Glutamatergic neuron (in vitro differentiated cells): ENCODE measurements around the gene RAE1. TPM values are rescaled to one million over a fixed set of nuclear protein-coding genes. Genes with fewer than 3 reads are reported as not detected.

Experiments used
- DNase-seq: peaks from one replicate; pipeline ENCODE4 v3.0.0; 2022
- H3K27ac Mint-ChIP-seq: one replicate; pipeline ENCODE4 v1.8.0; 2020; ENCODE audit warnings: mild to moderate bottlenecking, mixed read lengths, inconsistent platforms; ENCODE audit not compliant: unreplicated experiment
- H3K27me3 Mint-ChIP-seq: one replicate; pipeline ENCODE4 v1.8.0; 2020; ENCODE audit warnings: mild to moderate bottlenecking, moderate library complexity, mixed read lengths, inconsistent platforms; ENCODE audit not compliant: unreplicated experiment
- H3K36me3 Mint-ChIP-seq: one replicate; pipeline ENCODE4 v1.8.0; 2020; ENCODE audit warnings: mild to moderate bottlenecking, mixed read lengths, inconsistent platforms; ENCODE audit not compliant: unreplicated experiment
- H3K4me1 Mint-ChIP-seq: one replicate; pipeline ENCODE4 v1.8.0; 2020; ENCODE audit warnings: mild to moderate bottlenecking, low read depth, mixed read lengths, inconsistent platforms; ENCODE audit not compliant: unreplicated experiment
- H3K4me3 Mint-ChIP-seq: one replicate; pipeline ENCODE4 v1.8.0; 2020; ENCODE audit warnings: mild to moderate bottlenecking, mixed read lengths, inconsistent platforms; ENCODE audit not compliant: unreplicated experiment
- H3K9me3 Mint-ChIP-seq: one replicate; pipeline ENCODE4 v1.8.0; 2020; ENCODE audit warnings: mild to moderate bottlenecking, moderate library complexity, mixed read lengths, inconsistent platforms; ENCODE audit not compliant: unreplicated experiment
- total RNA-seq: library from RNA; stranded (reverse); fragmentation: NEBNext Ultra II Directional; extraction: Animal tissue kit (Norgen Biotek cat#: 25700); gene quantifications from one replicate; pipeline ENCODE4 v1.2.1, GENCODE V29; 2021; ENCODE audit not compliant: unreplicated experiment
- TF ChIP-seq, protein P1 (sequence below): fragments of 200-600 bp; sonication (generic); IDR thresholded peaks from one replicate; pipeline ENCODE4 v1.5.0; 2021; ENCODE audit not compliant: partially characterized antibody, unreplicated experiment

RAE1 gene
- total RNA-seq, 1 donor from 2014 or later, result 28.3 TPM

DNA sequence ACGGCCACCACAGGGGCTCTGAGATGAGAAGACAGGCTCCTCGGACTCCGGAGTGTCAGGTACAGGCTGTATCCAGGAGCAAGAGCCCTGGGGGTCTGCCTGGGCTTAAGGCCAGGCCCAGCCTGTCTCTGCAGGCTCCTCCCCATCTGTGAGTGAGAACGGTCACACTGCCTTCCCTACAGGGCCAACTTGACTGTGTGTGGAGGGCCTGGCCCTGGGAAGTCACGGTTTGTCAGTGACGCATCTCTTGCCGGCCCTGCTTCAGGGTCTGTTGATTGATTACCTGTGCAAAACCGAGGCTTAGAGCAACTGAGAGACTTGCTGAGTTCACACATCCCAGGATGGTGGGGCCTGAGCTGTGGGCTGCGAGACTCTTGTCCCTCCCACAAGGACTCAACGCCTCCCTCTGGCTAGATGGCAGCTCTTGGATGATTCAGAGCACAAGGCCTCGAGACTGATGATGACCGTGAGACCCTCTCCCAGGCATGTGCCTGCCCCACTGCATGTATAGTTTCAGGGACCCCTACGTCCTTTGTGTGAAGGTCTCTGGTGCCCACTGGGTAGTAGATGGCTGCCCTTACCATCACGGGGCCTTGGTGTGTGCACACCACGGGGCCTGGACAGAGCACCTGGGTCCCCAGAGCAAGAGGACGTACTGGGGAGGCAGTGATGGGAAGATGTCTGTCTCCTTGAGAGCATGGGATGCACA, 46.1 kb downstream of the RAE1 start:
- Mint-ChIP-seq H3K27me3 (peaks cover 7% of the 10 kb centered on the region), H3K4me3 (no peak overlapping the region), H3K9me3 (peaks cover 4% of the 10 kb centered on the region), H3K36me3 (no peaks in the 10 kb centered on the region), H3K4me1 (peaks cover 11% of the 10 kb centered on the region), H3K27ac (no peak overlapping the region)
- no peak for DNase-seq
- TF ChIP-seq, protein P1, sequence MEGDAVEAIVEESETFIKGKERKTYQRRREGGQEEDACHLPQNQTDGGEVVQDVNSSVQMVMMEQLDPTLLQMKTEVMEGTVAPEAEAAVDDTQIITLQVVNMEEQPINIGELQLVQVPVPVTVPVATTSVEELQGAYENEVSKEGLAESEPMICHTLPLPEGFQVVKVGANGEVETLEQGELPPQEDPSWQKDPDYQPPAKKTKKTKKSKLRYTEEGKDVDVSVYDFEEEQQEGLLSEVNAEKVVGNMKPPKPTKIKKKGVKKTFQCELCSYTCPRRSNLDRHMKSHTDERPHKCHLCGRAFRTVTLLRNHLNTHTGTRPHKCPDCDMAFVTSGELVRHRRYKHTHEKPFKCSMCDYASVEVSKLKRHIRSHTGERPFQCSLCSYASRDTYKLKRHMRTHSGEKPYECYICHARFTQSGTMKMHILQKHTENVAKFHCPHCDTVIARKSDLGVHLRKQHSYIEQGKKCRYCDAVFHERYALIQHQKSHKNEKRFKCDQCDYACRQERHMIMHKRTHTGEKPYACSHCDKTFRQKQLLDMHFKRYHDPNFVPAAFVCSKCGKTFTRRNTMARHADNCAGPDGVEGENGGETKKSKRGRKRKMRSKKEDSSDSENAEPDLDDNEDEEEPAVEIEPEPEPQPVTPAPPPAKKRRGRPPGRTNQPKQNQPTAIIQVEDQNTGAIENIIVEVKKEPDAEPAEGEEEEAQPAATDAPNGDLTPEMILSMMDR, result no peak

- H3K27me3 Mint-ChIP-seq, result peaks cover 6% of the 10 kb centered on the region
- H3K4me3 Mint-ChIP-seq, result no peak overlapping the region
- H3K27ac Mint-ChIP-seq, result peak overlapping the region; percentile 49
- no peak for DNase-seq
- peaks cover 11% of the 10 kb centered on the region for H3K4me1 Mint-ChIP-seq
- H3K36me3 Mint-ChIP-seq, result no peaks in the 10 kb centered on the region
- TF ChIP-seq, protein P1, result no peak
- H3K9me3 Mint-ChIP-seq, result peaks cover 4% of the 10 kb centered on the region
These were observed 46.6 kb downstream of the RAE1 start for GRCh38 chr20:57397693-57398108.

GRCh38 chr20:57398231-57398821, 47.3 kb downstream of the RAE1 start:
- H3K4me3 Mint-ChIP-seq, result no peak overlapping the region
- H3K27ac Mint-ChIP-seq, result no peak overlapping the region
- peaks cover 4% of the 10 kb centered on the region for H3K27me3 Mint-ChIP-seq
- no peak for DNase-seq
- TF ChIP-seq, protein P1, result no peak
- H3K4me1 Mint-ChIP-seq, result peaks cover 8% of the 10 kb centered on the region
- peaks cover 4% of the 10 kb centered on the region for H3K9me3 Mint-ChIP-seq
- H3K36me3 Mint-ChIP-seq, result no peaks in the 10 kb centered on the region

DNA sequence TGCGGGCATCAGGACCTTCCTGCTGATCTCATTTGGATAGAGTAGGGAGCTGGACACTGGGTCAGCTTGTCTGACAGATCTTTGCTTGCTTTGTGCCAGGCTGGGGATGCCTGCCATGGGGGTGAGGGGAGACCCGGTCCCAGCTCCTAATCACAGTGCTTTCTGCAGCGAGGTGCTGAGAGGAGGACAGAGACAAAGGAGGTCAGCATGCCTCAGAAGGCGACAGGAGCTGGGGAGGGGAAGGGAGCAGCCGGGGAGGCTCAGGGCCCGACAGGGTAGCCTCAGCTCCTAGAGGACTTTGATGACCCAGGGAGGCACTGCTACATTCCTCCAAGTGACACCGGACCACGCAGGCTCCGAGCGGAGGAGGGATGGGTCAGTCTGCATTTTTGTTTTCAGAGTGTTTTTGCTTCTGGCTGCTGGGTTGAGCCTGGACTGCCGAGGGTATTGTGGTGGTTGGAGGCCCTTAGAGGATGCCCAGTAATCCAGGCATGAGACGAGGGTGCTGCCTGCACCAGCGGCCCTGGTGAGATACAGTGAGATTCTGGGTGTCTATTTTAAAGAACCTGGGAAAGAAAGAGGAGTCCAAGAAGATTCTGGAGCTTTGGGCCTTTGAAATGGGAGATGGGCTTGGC, 48.0 kb downstream of the RAE1 start:
- peaks cover 4% of the 10 kb centered on the region for H3K9me3 Mint-ChIP-seq
- DNase-seq, result no peak
- H3K4me3 Mint-ChIP-seq, result no peak overlapping the region
- H3K27me3 Mint-ChIP-seq, result peaks cover 4% of the 10 kb centered on the region
- H3K36me3 Mint-ChIP-seq, result no peaks in the 10 kb centered on the region
- H3K27ac Mint-ChIP-seq, result no peak overlapping the region
- TF ChIP-seq, protein P1, result no peak
- H3K4me1 Mint-ChIP-seq, result peaks cover 6% of the 10 kb centered on the region
